ENCODE results near the gene CELSR2. TPM values are rescaled to one million over a fixed set of nuclear protein-coding genes. Genes with fewer than 3 reads are reported as not detected.

Gene CELSR2
- total RNA-seq, 1 experiment from 2014 or later, result 17.1 TPM

DNA sequence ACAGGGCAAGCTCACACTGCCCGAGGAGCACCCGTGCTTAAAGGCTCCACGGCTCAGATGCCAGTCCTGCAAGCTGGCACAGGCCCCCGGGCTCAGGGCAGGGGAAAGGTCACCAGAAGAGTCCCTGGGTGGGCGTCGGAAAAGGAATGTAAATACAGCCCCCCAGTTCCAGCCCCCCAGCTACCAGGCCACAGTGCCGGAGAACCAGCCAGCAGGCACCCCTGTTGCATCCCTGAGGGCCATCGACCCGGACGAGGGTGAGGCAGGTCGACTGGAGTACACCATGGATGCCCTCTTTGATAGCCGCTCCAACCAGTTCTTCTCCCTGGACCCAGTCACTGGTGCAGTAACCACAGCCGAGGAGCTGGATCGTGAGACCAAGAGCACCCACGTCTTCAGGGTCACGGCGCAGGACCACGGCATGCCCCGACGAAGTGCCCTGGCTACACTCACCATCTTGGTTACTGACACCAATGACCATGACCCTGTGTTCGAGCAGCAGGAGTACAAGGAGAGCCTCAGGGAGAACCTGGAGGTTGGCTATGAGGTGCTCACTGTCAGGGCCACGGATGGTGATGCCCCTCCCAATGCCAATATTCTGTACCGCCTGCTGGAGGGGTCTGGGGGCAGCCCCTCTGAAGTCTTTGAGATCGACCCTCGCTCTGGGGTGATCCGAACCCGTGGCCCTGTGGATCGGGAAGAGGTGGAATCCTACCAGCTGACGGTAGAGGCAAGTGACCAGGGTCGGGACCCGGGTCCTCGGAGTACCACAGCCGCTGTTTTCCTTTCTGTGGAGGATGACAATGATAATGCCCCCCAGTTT lies 1.3 kb downstream of the CELSR2 start:
- ChIA-PET POLR2A (interaction anchor here (1.6 kb wide), 1 partner anchor 11 kb away, joined by 6 read pairs; no protein-coding TSS in a partner anchor), CTCF (interaction anchor here (1.3 to 1.7 kb wide), 3 partner anchors 12 to 282 kb away, joined by 4 to 6 read pairs (median 4); no protein-coding TSS in a partner anchor), RAD21 (ENCODE audit: low non-redundant PET in 1 of 2, low total read pairs in 2 of 2, uncharacterized antibody in 2 of 2, unreplicated experiment in 2 of 2) (interaction anchor here in 1 of 2 experiments (0.7 kb wide), 1 partner anchor 111 kb away, joined by 4 read pairs; no protein-coding TSS in a partner anchor)
- intact Hi-C loops (cut with micrococcal nuclease), result no loop called here
- H4K20me1 ChIP-seq (ENCODE audit: insufficient read depth), result no peaks in the 10 kb centered on the region
- peak overlapping the region; percentile 76 for H3K4me2 ChIP-seq (ENCODE audit: low read length)
- peak overlapping the region; percentile 36 to 53; a peak in 3 of 4 replicates for H3K4me3 ChIP-seq (replicated peaks in 1 of 2; ENCODE audit: low read depth in 1 of 2, low read length in 2 of 2)
- H3K4me1 ChIP-seq (ENCODE audit: control insufficient read depth in 1 of 2, insufficient read depth in 2 of 2, low read length in 2 of 2), result peaks cover 8 to 23% of the 10 kb centered on the region in 2 experiments; a peak in 3 of 4 replicates
- DNase-seq (ENCODE audit: low read depth, low spot score) (no peak), ATAC-seq (no peak)
- no peak overlapping the region; the same call in 1 of the 2 replicates for H3K27ac ChIP-seq (ENCODE audit: low read depth, low read length)
- H3K9me2 ChIP-seq (ENCODE audit: insufficient read depth), result no peaks in the 10 kb centered on the region
- no peaks in the 10 kb centered on the region for H3K36me3 ChIP-seq (ENCODE audit: control insufficient read depth in 1 of 2, insufficient read depth in 2 of 2, low read length in 2 of 2)
- no peaks in the 10 kb centered on the region for H3K79me2 ChIP-seq (ENCODE audit: insufficient read depth, low read length)
- no peaks in the 10 kb centered on the region for H3K9me3 ChIP-seq (ENCODE audit: control insufficient read depth in 1 of 2, insufficient read depth in 1 of 2, low read depth in 1 of 2, low read length in 2 of 2)
- no peak overlapping the region for H2AFZ ChIP-seq (ENCODE audit: low read depth, low read length, poor library complexity, severe bottlenecking)
- H3K27me3 ChIP-seq (ENCODE audit: insufficient read depth, low read length), result no peaks in the 10 kb centered on the region
- BruUV-seq (replicated peaks), result no TSS peak
- TF ChIP-seq RAD21 (IDR thresholded peaks at IDR 0.05; ENCODE audit: low read depth) (no peak), SP1 (IDR thresholded peaks at IDR 0.05; ENCODE audit: low read depth) (no peak)
- H3K9ac ChIP-seq (ENCODE audit: low read length), result no peak overlapping the region; the same call in 1 of the 2 replicates

DNA sequence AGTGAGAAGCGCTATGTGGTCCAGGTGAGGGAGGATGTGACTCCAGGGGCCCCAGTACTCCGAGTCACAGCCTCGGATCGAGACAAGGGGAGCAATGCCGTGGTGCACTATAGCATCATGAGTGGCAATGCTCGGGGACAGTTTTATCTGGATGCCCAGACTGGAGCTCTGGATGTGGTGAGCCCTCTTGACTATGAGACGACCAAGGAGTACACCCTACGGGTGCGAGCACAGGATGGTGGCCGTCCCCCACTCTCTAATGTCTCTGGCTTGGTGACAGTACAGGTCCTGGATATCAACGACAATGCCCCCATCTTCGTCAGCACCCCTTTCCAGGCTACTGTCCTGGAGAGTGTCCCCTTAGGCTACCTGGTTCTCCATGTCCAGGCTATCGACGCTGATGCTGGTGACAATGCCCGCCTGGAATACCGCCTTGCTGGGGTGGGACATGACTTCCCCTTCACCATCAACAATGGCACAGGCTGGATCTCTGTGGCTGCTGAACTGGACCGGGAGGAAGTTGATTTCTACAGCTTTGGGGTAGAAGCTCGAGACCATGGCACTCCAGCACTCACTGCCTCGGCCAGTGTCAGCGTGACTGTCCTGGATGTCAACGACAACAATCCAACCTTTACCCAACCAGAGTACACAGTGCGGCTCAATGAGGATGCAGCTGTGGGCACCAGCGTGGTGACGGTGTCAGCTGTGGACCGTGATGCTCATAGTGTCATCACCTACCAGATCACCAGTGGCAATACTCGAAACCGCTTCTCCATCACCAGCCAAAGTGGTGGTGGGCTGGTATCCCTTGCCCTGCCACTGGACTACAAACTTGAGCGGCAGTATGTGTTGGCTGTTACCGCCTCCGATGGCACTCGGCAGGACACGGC lies 2.2 kb downstream of the CELSR2 start:
- Histone ChIP-seq H3K4me3 (replicated peaks in 1 of 2; ENCODE audit: low read depth in 1 of 2, low read length in 2 of 2) (no peak overlapping the region), H3K4me1 (ENCODE audit: control insufficient read depth in 1 of 2, insufficient read depth in 2 of 2, low read length in 2 of 2) (peaks cover 8 to 23% of the 10 kb centered on the region in 2 experiments; a peak in 3 of 4 replicates), H3K36me3 (ENCODE audit: control insufficient read depth in 1 of 2, insufficient read depth in 2 of 2, low read length in 2 of 2) (no peaks in the 10 kb centered on the region), H2AFZ (ENCODE audit: low read depth, low read length, poor library complexity, severe bottlenecking) (no peak overlapping the region), H3K9ac (ENCODE audit: low read length) (no peak overlapping the region), H4K20me1 (ENCODE audit: insufficient read depth) (no peaks in the 10 kb centered on the region), H3K9me2 (ENCODE audit: insufficient read depth) (no peaks in the 10 kb centered on the region), H3K9me3 (ENCODE audit: control insufficient read depth in 1 of 2, insufficient read depth in 1 of 2, low read depth in 1 of 2, low read length in 2 of 2) (no peaks in the 10 kb centered on the region), H3K27ac (ENCODE audit: low read depth, low read length) (no peak overlapping the region), H3K4me2 (ENCODE audit: low read length) (no peak overlapping the region), H3K27me3 (ENCODE audit: insufficient read depth, low read length) (no peaks in the 10 kb centered on the region), H3K79me2 (ENCODE audit: insufficient read depth, low read length) (no peaks in the 10 kb centered on the region)
- RAD21 ChIA-PET (ENCODE audit: low non-redundant PET in 1 of 2, low total read pairs in 2 of 2, uncharacterized antibody in 2 of 2, unreplicated experiment in 2 of 2), result interaction anchor here in 1 of 2 experiments (0.7 kb wide), 1 partner anchor 110 kb away, joined by 4 read pairs; no protein-coding TSS in a partner anchor
- intact Hi-C loops (cut with micrococcal nuclease), result no loop called here
- DNase-seq (ENCODE audit: low read depth, low spot score) (no peak), ATAC-seq (no peak)
- TSS peak; percentile 36 for BruUV-seq (replicated peaks)
- CTCF ChIA-PET, result no interaction called here
- POLR2A ChIA-PET, result no interaction called here
- no peak for TF ChIP-seq MAX (IDR thresholded peaks at IDR 0.05)
- TF ChIP-seq, protein P1, sequence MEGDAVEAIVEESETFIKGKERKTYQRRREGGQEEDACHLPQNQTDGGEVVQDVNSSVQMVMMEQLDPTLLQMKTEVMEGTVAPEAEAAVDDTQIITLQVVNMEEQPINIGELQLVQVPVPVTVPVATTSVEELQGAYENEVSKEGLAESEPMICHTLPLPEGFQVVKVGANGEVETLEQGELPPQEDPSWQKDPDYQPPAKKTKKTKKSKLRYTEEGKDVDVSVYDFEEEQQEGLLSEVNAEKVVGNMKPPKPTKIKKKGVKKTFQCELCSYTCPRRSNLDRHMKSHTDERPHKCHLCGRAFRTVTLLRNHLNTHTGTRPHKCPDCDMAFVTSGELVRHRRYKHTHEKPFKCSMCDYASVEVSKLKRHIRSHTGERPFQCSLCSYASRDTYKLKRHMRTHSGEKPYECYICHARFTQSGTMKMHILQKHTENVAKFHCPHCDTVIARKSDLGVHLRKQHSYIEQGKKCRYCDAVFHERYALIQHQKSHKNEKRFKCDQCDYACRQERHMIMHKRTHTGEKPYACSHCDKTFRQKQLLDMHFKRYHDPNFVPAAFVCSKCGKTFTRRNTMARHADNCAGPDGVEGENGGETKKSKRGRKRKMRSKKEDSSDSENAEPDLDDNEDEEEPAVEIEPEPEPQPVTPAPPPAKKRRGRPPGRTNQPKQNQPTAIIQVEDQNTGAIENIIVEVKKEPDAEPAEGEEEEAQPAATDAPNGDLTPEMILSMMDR (IDR thresholded peaks at IDR 0.05 in 2 of 3, conservative IDR thresholded peaks at IDR 0.05 in 1 of 3; ENCODE audit: borderline replicate concordance in 1 of 3, insufficient read depth in 1 of 3, low read depth in 2 of 3, low read length in 2 of 3), result no peak
- no peak for TF ChIP-seq EGR1 (IDR thresholded peaks at IDR 0.05; ENCODE audit: low read depth)
- no peak for TF ChIP-seq ZNF274 (IDR thresholded peaks at IDR 0.05; ENCODE audit: low read depth, low read length)
- TF ChIP-seq ELF1 (IDR thresholded peaks at IDR 0.05; ENCODE audit: borderline replicate concordance, low read depth), result no peak
- no peak for TF ChIP-seq ZBTB33 (IDR thresholded peaks at IDR 0.05; ENCODE audit: extremely low read depth, insufficient replicate concordance, low read length)
